B cell (primary cell): ENCODE measurements around the gene EFCAB13.

Source experiments
- CTCF ChIP-seq: fragments of 200-600 bp; IDR thresholded peaks from one replicate; pipeline ENCODE4 v1.8.0; 2022; ENCODE audit warnings: antibody characterized with exemption, mild to moderate bottlenecking
- EZH2 ChIP-seq: IDR thresholded peaks from 2 replicates; pipeline ENCODE4 v1.6.1; 2012; ENCODE audit warnings: borderline replicate concordance, low read depth, mild to moderate bottlenecking, moderate library complexity, low read length; ENCODE audit not compliant: insufficient read depth, poor library complexity, severe bottlenecking

DNA sequence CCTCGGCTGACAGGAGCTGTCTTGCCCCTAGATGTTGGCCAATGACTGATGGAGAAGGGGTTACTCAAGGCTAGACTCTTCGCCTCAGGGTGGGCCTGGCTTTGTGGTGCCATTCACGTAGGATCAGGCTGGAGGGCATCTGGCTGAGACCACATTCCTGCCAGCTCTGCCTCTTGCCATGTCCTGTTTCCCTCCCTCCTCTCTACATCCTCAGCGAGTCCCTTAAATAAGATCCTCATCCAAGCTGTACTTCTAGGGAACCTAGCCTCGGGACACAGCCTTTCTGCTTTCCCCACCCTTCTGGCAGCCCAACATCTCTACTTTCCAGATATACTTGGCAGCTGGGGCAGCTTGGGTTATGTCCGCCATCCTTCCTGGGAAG is 27.9 kb upstream of the EFCAB13 start:
- TF ChIP-seq CTCF (no peak), EZH2 (no peak)
